ENCODE measurements around the gene MTA2.
"Not testable (repeated sequence)": the region's sequence is repeated elsewhere in the genome, so short reads cannot be mapped to it uniquely, and the experiment has no call there.

GRCh38 chr11:62650283-62650682 is 48.6 kb upstream of the MTA2 start:
- TF ChIP-seq ARNTL (CRISPR knock-in tag; IDR thresholded peaks at IDR 0.05; ENCODE audit: borderline replicate concordance, low read depth); ZNF565 (CRISPR knock-in tag; conservative IDR thresholded peaks at IDR 0.05; ENCODE audit: low read depth); ZC3H10 (CRISPR knock-in tag; IDR thresholded peaks at IDR 0.05); RARB (CRISPR knock-in tag; IDR thresholded peaks at IDR 0.05): not testable (repeated sequence)
- TF ChIP-seq, protein P1, sequence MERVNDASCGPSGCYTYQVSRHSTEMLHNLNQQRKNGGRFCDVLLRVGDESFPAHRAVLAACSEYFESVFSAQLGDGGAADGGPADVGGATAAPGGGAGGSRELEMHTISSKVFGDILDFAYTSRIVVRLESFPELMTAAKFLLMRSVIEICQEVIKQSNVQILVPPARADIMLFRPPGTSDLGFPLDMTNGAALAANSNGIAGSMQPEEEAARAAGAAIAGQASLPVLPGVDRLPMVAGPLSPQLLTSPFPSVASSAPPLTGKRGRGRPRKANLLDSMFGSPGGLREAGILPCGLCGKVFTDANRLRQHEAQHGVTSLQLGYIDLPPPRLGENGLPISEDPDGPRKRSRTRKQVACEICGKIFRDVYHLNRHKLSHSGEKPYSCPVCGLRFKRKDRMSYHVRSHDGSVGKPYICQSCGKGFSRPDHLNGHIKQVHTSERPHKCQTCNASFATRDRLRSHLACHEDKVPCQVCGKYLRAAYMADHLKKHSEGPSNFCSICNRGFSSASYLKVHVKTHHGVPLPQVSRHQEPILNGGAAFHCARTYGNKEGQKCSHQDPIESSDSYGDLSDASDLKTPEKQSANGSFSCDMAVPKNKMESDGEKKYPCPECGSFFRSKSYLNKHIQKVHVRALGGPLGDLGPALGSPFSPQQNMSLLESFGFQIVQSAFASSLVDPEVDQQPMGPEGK (CRISPR knock-in tag; IDR thresholded peaks at IDR 0.05; ENCODE audit: borderline replicate concordance): not testable (repeated sequence)

Data from SK-N-SH treated with all-trans-retinoic acid at 6 μM for 48 hours (cell line).